OCI-LY7 (cell line): Measurements from ENCODE around the gene CDCP1. TPM values are rescaled to one million over a fixed set of nuclear protein-coding genes. Genes with fewer than 3 reads are reported as not detected.

ENCODE experiments used
- BruUV-seq: library from RNA; stranded (reverse); fragments of 400-500 nt; replicated peaks from 2 replicates; lab custom pipeline; 2021; lab: Mats Ljungman, UMichigan
- CTCF ChIA-PET: fragments of 300-600 bp; sonication (Branson Sonifier 250); formaldehyde crosslinking; loops from one replicate; lab custom pipeline; 2022; ENCODE audit warnings: antibody characterized with exemption; ENCODE audit not compliant: unreplicated experiment; lab: Charles Lee
- POLR2A ChIA-PET: fragments of 300-600 bp; sonication (Branson Sonifier 250); formaldehyde crosslinking; loops from one replicate; lab custom pipeline; 2022; ENCODE audit warnings: antibody characterized with exemption; lab: Charles Lee
- DNase-seq: peaks from one replicate; pipeline ENCODE4 v3.0.0-alpha.2; 2015; ENCODE audit warnings: low spot score
- H2AFZ ChIP-seq: fragments of 200-600 bp; sonication (generic), shearing (Covaris generic); 2 replicates; pipeline ENCODE4 v1.6.1; 2014; ENCODE audit warnings: mild to moderate bottlenecking, antibody characterized with exemption, low read length, moderate library complexity
- H3K27ac ChIP-seq: fragments of 200-600 bp; sonication (generic); 2 replicates; pipeline ENCODE4 v1.5.1; 2014; ENCODE audit warnings: mixed run types, low read depth, mild to moderate bottlenecking, moderate library complexity, low read length, inconsistent platforms; ENCODE audit not compliant: poor library complexity, severe bottlenecking
- H3K36me3 ChIP-seq: fragments of 200-600 bp; sonication (generic); 2 replicates; pipeline ENCODE4 v1.6.1; 2014; ENCODE audit warnings: mild to moderate bottlenecking, antibody characterized with exemption, low read length, moderate library complexity, mixed read lengths; ENCODE audit not compliant: insufficient read depth
- H3K4me1 ChIP-seq: fragments of 200-600 bp; sonication (generic); 2 replicates; pipeline ENCODE4 v1.5.1; 2014; ENCODE audit warnings: mild to moderate bottlenecking, low read length; ENCODE audit not compliant: insufficient read depth, poor library complexity, severe bottlenecking
- H3K4me2 ChIP-seq: fragments of 200-600 bp; sonication (generic); 2 replicates; pipeline ENCODE4 v1.6.1; 2014; ENCODE audit warnings: mild to moderate bottlenecking, low read length
- H3K4me3 ChIP-seq: fragments of 200-600 bp; sonication (generic); 2 replicates; pipeline ENCODE4 v1.5.1; 2014; ENCODE audit warnings: mild to moderate bottlenecking, low read depth, low read length; ENCODE audit not compliant: poor library complexity, severe bottlenecking
- H3K79me2 ChIP-seq: fragments of 200-600 bp; sonication (generic); 2 replicates; pipeline ENCODE4 v1.6.1; 2016; ENCODE audit warnings: low read depth, mild to moderate bottlenecking, low read length, moderate library complexity, mixed read lengths; ENCODE audit not compliant: insufficient read depth
- H3K9me2 ChIP-seq: fragments of 200-600 bp; sonication (generic); 2 replicates; pipeline ENCODE4 v1.6.1; 2016; ENCODE audit warnings: mild to moderate bottlenecking, low read length, mixed read lengths; ENCODE audit not compliant: insufficient read depth
- H3K9me3 ChIP-seq: fragments of 200-600 bp; sonication (generic); 2 replicates; pipeline ENCODE4 v1.6.1; 2014; ENCODE audit warnings: mild to moderate bottlenecking, mixed run types, low read length, mixed read lengths
- H4K20me1 ChIP-seq: fragments of 200-600 bp; sonication (generic); 2 replicates; pipeline ENCODE4 v1.6.1; 2014; ENCODE audit warnings: mild to moderate bottlenecking, antibody characterized with exemption, low read length, moderate library complexity, mixed read lengths; ENCODE audit not compliant: insufficient read depth
- EZH2phosphoT487 ChIP-seq: fragments of 200-600 bp; sonication (generic); IDR thresholded peaks from 2 replicates; pipeline ENCODE4 v1.6.1; 2018; ENCODE audit warnings: low read depth, borderline replicate concordance, mild to moderate bottlenecking, mixed run types, antibody characterized with exemption, low read length, moderate library complexity, mixed read lengths
- intact Hi-C: fragments of 100-400 bp; cut with micrococcal nuclease; formaldehyde crosslinking; loops from one replicate; pipeline ENCODE4 v1.10.0; 2022; ENCODE audit not compliant: unreplicated experiment
- total RNA-seq, 2 experiments: library from RNA; depleted of rRNA in 1 of 2; stranded (reverse); fragments of >200 nt in 1 of 2; shearing (Covaris generic) in 1 of 2; gene quantifications; 2 replicates each; pipeline ENCODE4 v1.2.3, GENCODE V29; 2014 to 2022
- TF ChIP-seq, protein P1 (sequence below): fragments of 200-600 bp; sonication (generic); conservative IDR thresholded peaks from 2 replicates; pipeline ENCODE4 v1.5.1; 2014; ENCODE audit warnings: mild to moderate bottlenecking, antibody characterized with exemption, low read length, moderate library complexity, mixed read lengths

The CDCP1 gene
- total RNA-seq, 2 experiments from 2014 or later: not detected

DNA sequence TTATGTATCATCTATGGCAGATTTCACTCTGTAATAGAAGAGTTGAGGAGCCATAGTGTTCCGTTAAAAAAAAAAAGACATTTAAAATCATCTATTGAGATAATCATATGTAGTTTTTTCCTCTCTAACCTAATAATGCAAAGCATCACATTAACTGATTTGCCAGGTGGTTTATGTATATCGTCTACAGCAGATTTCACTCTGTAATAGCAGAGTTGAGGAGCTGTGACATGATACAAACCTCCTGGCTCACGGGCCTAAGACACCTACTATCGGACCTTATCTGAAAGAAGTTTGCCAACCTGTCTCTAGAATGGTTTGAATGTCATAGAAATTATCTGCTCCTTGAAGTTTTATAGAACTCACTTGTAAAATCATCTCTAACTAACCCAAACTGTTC is 29.8 kb downstream of the CDCP1 start:
- intact Hi-C loops: no loop called here
- CTCF ChIA-PET: no interaction called here

GRCh38 chr3:45113625-45114050 is 32.5 kb downstream of the CDCP1 start:
- no peaks in the 10 kb centered on the region for H4K20me1 ChIP-seq
- intact Hi-C loops: no loop called here
- no peak for DNase-seq
- no peak overlapping the region for H3K4me2 ChIP-seq
- TF ChIP-seq, protein P1, sequence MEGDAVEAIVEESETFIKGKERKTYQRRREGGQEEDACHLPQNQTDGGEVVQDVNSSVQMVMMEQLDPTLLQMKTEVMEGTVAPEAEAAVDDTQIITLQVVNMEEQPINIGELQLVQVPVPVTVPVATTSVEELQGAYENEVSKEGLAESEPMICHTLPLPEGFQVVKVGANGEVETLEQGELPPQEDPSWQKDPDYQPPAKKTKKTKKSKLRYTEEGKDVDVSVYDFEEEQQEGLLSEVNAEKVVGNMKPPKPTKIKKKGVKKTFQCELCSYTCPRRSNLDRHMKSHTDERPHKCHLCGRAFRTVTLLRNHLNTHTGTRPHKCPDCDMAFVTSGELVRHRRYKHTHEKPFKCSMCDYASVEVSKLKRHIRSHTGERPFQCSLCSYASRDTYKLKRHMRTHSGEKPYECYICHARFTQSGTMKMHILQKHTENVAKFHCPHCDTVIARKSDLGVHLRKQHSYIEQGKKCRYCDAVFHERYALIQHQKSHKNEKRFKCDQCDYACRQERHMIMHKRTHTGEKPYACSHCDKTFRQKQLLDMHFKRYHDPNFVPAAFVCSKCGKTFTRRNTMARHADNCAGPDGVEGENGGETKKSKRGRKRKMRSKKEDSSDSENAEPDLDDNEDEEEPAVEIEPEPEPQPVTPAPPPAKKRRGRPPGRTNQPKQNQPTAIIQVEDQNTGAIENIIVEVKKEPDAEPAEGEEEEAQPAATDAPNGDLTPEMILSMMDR: no peak
- no peak for TF ChIP-seq EZH2phosphoT487
- H2AFZ ChIP-seq: no peak overlapping the region
- H3K4me3 ChIP-seq: no peak overlapping the region
- no peaks in the 10 kb centered on the region for H3K36me3 ChIP-seq
- H3K9me2 ChIP-seq: no peaks in the 10 kb centered on the region
- H3K4me1 ChIP-seq: no peaks in the 10 kb centered on the region
- BruUV-seq: no TSS peak
- no peaks in the 10 kb centered on the region for H3K79me2 ChIP-seq
- ChIA-PET CTCF (interaction anchor here (0.6 kb wide), 1 partner anchor 514 kb away, joined by 3 read pairs; no protein-coding TSS in a partner anchor), POLR2A (no interaction called here)
- no peaks in the 10 kb centered on the region for H3K9me3 ChIP-seq
- H3K27ac ChIP-seq: no peak overlapping the region

More for the DNA sequence above, 29.8 kb downstream of the CDCP1 start:
- H3K4me3 ChIP-seq: no peak overlapping the region
- H3K4me1 ChIP-seq: no peaks in the 10 kb centered on the region
- no peaks in the 10 kb centered on the region for H3K9me2 ChIP-seq
- POLR2A ChIA-PET: no interaction called here
- H3K36me3 ChIP-seq: no peaks in the 10 kb centered on the region
- H3K9me3 ChIP-seq: no peaks in the 10 kb centered on the region
- TF ChIP-seq, protein P1: no peak
- no peak for TF ChIP-seq EZH2phosphoT487
- no peak overlapping the region for H2AFZ ChIP-seq
- no TSS peak for BruUV-seq
- no peak overlapping the region for H3K4me2 ChIP-seq
- no peak overlapping the region for H3K27ac ChIP-seq
- H4K20me1 ChIP-seq: no peaks in the 10 kb centered on the region
- no peaks in the 10 kb centered on the region for H3K79me2 ChIP-seq
- DNase-seq: no peak

- Histone ChIP-seq H3K9me2 (no peaks in the 10 kb centered on the region), H3K27ac (no peak overlapping the region), H4K20me1 (no peaks in the 10 kb centered on the region), H2AFZ (no peak overlapping the region), H3K36me3 (no peaks in the 10 kb centered on the region), H3K4me2 (no peak overlapping the region), H3K79me2 (no peaks in the 10 kb centered on the region), H3K4me3 (no peak overlapping the region), H3K4me1 (no peaks in the 10 kb centered on the region), H3K9me3 (no peaks in the 10 kb centered on the region)
- ChIA-PET POLR2A (no interaction called here), CTCF (no interaction called here)
- no peak for TF ChIP-seq EZH2phosphoT487
- TF ChIP-seq, protein P1: no peak
- BruUV-seq: no TSS peak
- DNase-seq: no peak
- intact Hi-C loops: no loop called here
Measured at GRCh38 chr3:45112939-45113338, 33.2 kb downstream of the CDCP1 start.
